ENCODE data around the gene FRMD4A. TPM values are rescaled to one million over a fixed set of nuclear protein-coding genes. Genes with fewer than 3 reads are reported as not detected.

FRMD4A gene
- total RNA-seq, 2 donors from 2014 or later: 22.3 to 22.4 TPM

GRCh38 chr10:13862546-13863233 is 468.0 kb downstream of the FRMD4A start:
- H3K4me3 ChIP-seq (ENCODE audit: low read length): no peak overlapping the region
- TF ChIP-seq CTCF (conservative IDR thresholded peaks at IDR 0.05): no peak
- H3K27ac ChIP-seq (ENCODE audit: low read depth, low read length): no peak overlapping the region
- Mint-ChIP-seq H3K4me3 (no peak overlapping the region), H3K27me3 (ENCODE audit: insufficient read depth) (no peaks in the 10 kb centered on the region), H3K36me3 (ENCODE audit: low read depth) (no peaks in the 10 kb centered on the region), H3K9me3 (no peaks in the 10 kb centered on the region), H3K27ac (no peak overlapping the region), H3K4me1 (peaks cover 5% of the 10 kb centered on the region)
- no peak overlapping the region for H3K9ac ChIP-seq (ENCODE audit: extremely low read depth, low read length, poor library complexity, severe bottlenecking)
- DNase-seq: no peak
- 91% methylated on average over 3 of the region's 3 CpGs; no CpG with 5 or more reads in 1 of the 2 experiments for WGBS, 2 experiments (ENCODE audit: insufficient coverage in 1 of 2, insufficient read length in 1 of 2)
- no peaks in the 10 kb centered on the region for H3K9me3 ChIP-seq (ENCODE audit: control insufficient read depth, low read length)
- H3K36me3 ChIP-seq (ENCODE audit: control insufficient read depth, insufficient read depth, low read length): no peaks in the 10 kb centered on the region
- no peaks in the 10 kb centered on the region for H3K4me1 ChIP-seq (ENCODE audit: control insufficient read depth, insufficient read depth, low read length)
- no peaks in the 10 kb centered on the region for H3K27me3 ChIP-seq (ENCODE audit: control insufficient read depth, insufficient read depth, low read length, poor library complexity, severe bottlenecking)

- no peak overlapping the region for H3K4me3 Mint-ChIP-seq
- Histone ChIP-seq H3K36me3 (ENCODE audit: control insufficient read depth, insufficient read depth, low read length) (no peaks in the 10 kb centered on the region), H3K27me3 (ENCODE audit: control insufficient read depth, insufficient read depth, low read length, poor library complexity, severe bottlenecking) (no peaks in the 10 kb centered on the region), H3K27ac (ENCODE audit: low read depth, low read length) (no peak overlapping the region), H3K9ac (ENCODE audit: extremely low read depth, low read length, poor library complexity, severe bottlenecking) (no peak overlapping the region), H3K4me1 (ENCODE audit: control insufficient read depth, insufficient read depth, low read length) (no peaks in the 10 kb centered on the region), H3K4me3 (ENCODE audit: low read length) (no peak overlapping the region), H3K9me3 (ENCODE audit: control insufficient read depth, low read length) (no peaks in the 10 kb centered on the region)
- TF ChIP-seq CTCF (conservative IDR thresholded peaks at IDR 0.05): no peak
- H3K27me3 Mint-ChIP-seq (ENCODE audit: insufficient read depth): no peaks in the 10 kb centered on the region
- H3K27ac Mint-ChIP-seq: no peak overlapping the region
- H3K36me3 Mint-ChIP-seq (ENCODE audit: low read depth): no peaks in the 10 kb centered on the region
- no peak for DNase-seq
- no peaks in the 10 kb centered on the region for H3K9me3 Mint-ChIP-seq
- no peaks in the 10 kb centered on the region for H3K4me1 Mint-ChIP-seq
- 92 to 93% methylated on average over 9 to 14 of the region's 14 CpGs for whole genome bisulfite sequencing, 2 experiments (ENCODE audit: insufficient coverage in 1 of 2, insufficient read length in 1 of 2)
These were observed 469.8 kb downstream of the FRMD4A start for GRCh38 chr10:13860886-13861285.

GRCh38 chr10:13859979-13860654 is 470.6 kb downstream of the FRMD4A start:
- Mint-ChIP-seq H3K27ac (no peak overlapping the region), H3K27me3 (ENCODE audit: insufficient read depth) (no peaks in the 10 kb centered on the region), H3K4me1 (no peaks in the 10 kb centered on the region), H3K9me3 (no peaks in the 10 kb centered on the region), H3K4me3 (no peak overlapping the region), H3K36me3 (ENCODE audit: low read depth) (no peaks in the 10 kb centered on the region)
- TF ChIP-seq CTCF (conservative IDR thresholded peaks at IDR 0.05): no peak
- Histone ChIP-seq H3K36me3 (ENCODE audit: control insufficient read depth, insufficient read depth, low read length) (no peaks in the 10 kb centered on the region), H3K4me1 (ENCODE audit: control insufficient read depth, insufficient read depth, low read length) (no peaks in the 10 kb centered on the region), H3K27me3 (ENCODE audit: control insufficient read depth, insufficient read depth, low read length, poor library complexity, severe bottlenecking) (no peaks in the 10 kb centered on the region), H3K4me3 (ENCODE audit: low read length) (no peak overlapping the region), H3K27ac (ENCODE audit: low read depth, low read length) (no peak overlapping the region), H3K9me3 (ENCODE audit: control insufficient read depth, low read length) (no peaks in the 10 kb centered on the region), H3K9ac (ENCODE audit: extremely low read depth, low read length, poor library complexity, severe bottlenecking) (no peak overlapping the region)
- WGBS, 2 experiments (ENCODE audit: insufficient coverage in 1 of 2, insufficient read length in 1 of 2): 95 to 100% methylated on average over 5 to 8 of the region's 8 CpGs
- DNase-seq: no peak

Measured in endodermal cell (in vitro differentiated cells).